Measurements from ENCODE around the gene ZBTB44. TPM values are rescaled to one million over a fixed set of nuclear protein-coding genes. Genes with fewer than 3 reads are reported as not detected.
"Not testable (repeated sequence)": the region's sequence is repeated elsewhere in the genome, so short reads cannot be mapped to it uniquely, and the experiment has no call there.

Gene ZBTB44
- total and polyA plus RNA-seq, 11 donors: 9.7 to 56.3 (median 37.2) TPM

- H3K4me1 ChIP-seq: peaks cover 0 to 28% (median 13%) of the 10 kb centered on the region in 12 donors
- no peak overlapping the region for H3K27ac ChIP-seq
- H3K27me3 ChIP-seq: no peaks in the 10 kb centered on the region
- H3K36me3 ChIP-seq: peaks cover 0 to 6% (median 0%) of the 10 kb centered on the region in 9 donors
- TF ChIP-seq CTCF (IDR thresholded peaks at IDR 0.05) (no peak), POLR2A (IDR thresholded peaks at IDR 0.05) (no peak)
- intact Hi-C loops (cut with DNase I): no loop called here
- H3K4me3 ChIP-seq: no peak overlapping the region
- peaks cover 0 to 2% (median 0%) of the 10 kb centered on the region in 12 donors for H3K9me3 ChIP-seq
- ATAC-seq (no peak), DNase-seq (no peak)
- WGBS, 4 donors: 93 to 98% (median 95%) methylated on average over 5 of the region's 5 CpGs
These were observed 14.7 kb downstream of the ZBTB44 start for GRCh38 chr11:130299978-130300377.

- intact Hi-C loops (cut with DNase I): no loop called here
- peaks cover 0 to 18% (median 7%) of the 10 kb centered on the region in 12 donors for H3K4me1 ChIP-seq
- no peaks in the 10 kb centered on the region for H3K27me3 ChIP-seq
- H3K9me3 ChIP-seq: no peaks in the 10 kb centered on the region
- no peak for TF ChIP-seq CTCF (IDR thresholded peaks at IDR 0.05)
- TF ChIP-seq POLR2A (IDR thresholded peaks at IDR 0.05): no peak
- DNase-seq (no peak), ATAC-seq (no peak)
- H3K27ac ChIP-seq: no peak overlapping the region
- 75 to 87% (median 79%) methylated on average over 4 of the region's 4 CpGs for WGBS, 4 donors
- H3K4me3 ChIP-seq: no peak overlapping the region
- H3K36me3 ChIP-seq: no peaks in the 10 kb centered on the region
These were observed 19.1 kb downstream of the ZBTB44 start for GRCh38 chr11:130295657-130296056.

- DNase-seq: no peak
- 96 to 98% (median 96%) methylated on average over 2 of the region's 2 CpGs for WGBS, 4 donors
- Histone ChIP-seq H3K4me1 (peaks cover 0 to 9% (median 0%) of the 10 kb centered on the region in 12 donors), H3K27me3 (no peaks in the 10 kb centered on the region), H3K9me3 (peaks cover 0 to 21% (median 11%) of the 10 kb centered on the region in 12 donors), H3K27ac (no peak overlapping the region), H3K4me3 (no peak overlapping the region), H3K36me3 (peaks cover 0 to 10% (median 0%) of the 10 kb centered on the region in 9 donors)
- TF ChIP-seq POLR2A (IDR thresholded peaks at IDR 0.05) (no peak), CTCF (IDR thresholded peaks at IDR 0.05) (no peak)
- ATAC-seq: no peak
- intact Hi-C loops (cut with DNase I): no loop called here
These were observed 32.6 kb downstream of the ZBTB44 start for GRCh38 chr11:130282111-130282510.

GRCh38 chr11:130281341-130281740, 33.4 kb downstream of the ZBTB44 start:
- H3K27me3 ChIP-seq; DNase-seq; ATAC-seq; intact Hi-C loops (cut with DNase I); H3K4me3 ChIP-seq; H3K4me1 ChIP-seq; H3K27ac ChIP-seq: not testable (repeated sequence)
- 93 to 98% (median 95%) methylated on average over 6 of the region's 6 CpGs for WGBS, 4 donors
- peaks cover 0 to 10% (median 0%) of the 10 kb centered on the region in 9 donors for H3K36me3 ChIP-seq
- H3K9me3 ChIP-seq: peaks cover 0 to 23% (median 11%) of the 10 kb centered on the region in 12 donors

GRCh38 chr11:130279989-130280388, 34.7 kb downstream of the ZBTB44 start:
- no peaks in the 10 kb centered on the region for H3K27me3 ChIP-seq
- DNase-seq: no peak
- intact Hi-C loops (cut with DNase I): no loop called here

More at GRCh38 chr11:130279989-130280388, 34.7 kb downstream of the ZBTB44 start:
- TF ChIP-seq POLR2A (IDR thresholded peaks at IDR 0.05) (no peak), CTCF (IDR thresholded peaks at IDR 0.05) (no peak)
- H3K36me3 ChIP-seq: peaks cover 0 to 10% (median 0%) of the 10 kb centered on the region in 9 donors
- H3K9me3 ChIP-seq: peaks cover 0 to 23% (median 11%) of the 10 kb centered on the region in 12 donors
- no peak overlapping the region for H3K27ac ChIP-seq
- 93 to 97% (median 97%) methylated on average over 4 of the region's 4 CpGs for WGBS, 4 donors
- ATAC-seq: no peak
- no peak overlapping the region for H3K4me3 ChIP-seq
- H3K4me1 ChIP-seq: peaks cover 0 to 9% (median 0%) of the 10 kb centered on the region in 12 donors
